Small intestine (tissue), 16 donors: Measurements from ENCODE around the gene CALHM6. TPM values are rescaled to one million over a fixed set of nuclear protein-coding genes. Genes with fewer than 3 reads are reported as not detected.

Source experiments
- DNase-seq, 2 donors: peaks; one replicate each; pipeline versions ENCODE4 v3.0.0 to v3.0.0-alpha.2; 2013
- FAIRE-seq: peaks from 2 replicates; lab custom pipeline; 2012; peaks lifted over from hg19 to GRCh38; lab: Jason Lieb, UNC
- H3K27ac ChIP-seq, 3 donors: one replicate each; pipeline ENCODE4 v1.5.1; 2013; ENCODE audit warnings: low read length in 2 of 3, mild to moderate bottlenecking in 2 of 3, control low read depth in 1 of 3, inconsistent platforms in 1 of 3, low read depth in 1 of 3, moderate library complexity in 1 of 3
- H3K27me3 ChIP-seq, 3 donors: one replicate each; pipeline ENCODE4 v1.6.1; 2013; ENCODE audit warnings: low read length in 3 of 3, inconsistent platforms in 1 of 3; ENCODE audit not compliant: control insufficient read depth in 3 of 3, insufficient read depth in 3 of 3
- H3K36me3 ChIP-seq, 3 donors: one replicate each; pipeline ENCODE4 v1.6.1; 2013; ENCODE audit warnings: low read length in 3 of 3, inconsistent platforms in 1 of 3, low read depth in 1 of 3, mild to moderate bottlenecking in 1 of 3, moderate library complexity in 1 of 3; ENCODE audit not compliant: control insufficient read depth in 3 of 3, insufficient read depth in 2 of 3
- H3K4me1 ChIP-seq, 3 donors: one replicate each; pipeline ENCODE4 v1.6.1; 2013; ENCODE audit warnings: low read length in 2 of 3, inconsistent platforms in 1 of 3, low read depth in 1 of 3, mild to moderate bottlenecking in 1 of 3, moderate library complexity in 1 of 3; ENCODE audit not compliant: control insufficient read depth in 3 of 3, insufficient read depth in 2 of 3
- H3K4me3 ChIP-seq, 3 donors: one replicate each; pipeline ENCODE4 v1.5.1; 2013; ENCODE audit warnings: low read length in 3 of 3, control low read depth in 1 of 3, inconsistent platforms in 1 of 3, low read depth in 1 of 3, mild to moderate bottlenecking in 1 of 3, moderate library complexity in 1 of 3
- H3K9me3 ChIP-seq, 2 donors: one replicate each; pipeline ENCODE4 v1.6.1; 2013; ENCODE audit warnings: low read depth in 1 of 2, low read length in 1 of 2; ENCODE audit not compliant: control insufficient read depth in 2 of 2, insufficient read depth in 1 of 2
- WGBS, 3 donors: extraction: QIAGEN DNeasy Blood & Tissue Kit; methylation state at CpG; one replicate each; pipeline ENCODE4 v1.1.7; 2013; 5-methylcytosine and 5-hydroxymethylcytosine counted together
- long read RNA-seq, 10 donors: transcript quantifications; one replicate each; lab custom pipeline, GENCODE V29; 2026
- polyA plus RNA-seq, 4 donors: library from polyadenylated mRNA; stranded (reverse) in 3 of 4; unstranded in 1 of 4; fragments of 200-250 nt in 3 of 4; fragments of 120-200 nt in 1 of 4; gene quantifications; one replicate each; pipeline versions ENCODE4 v1.2.1 to v1.2.3, GENCODE V29; 2013
- donor health status: healthy with polysubstance abuse.
- donor health status: control.
- donor health status: control.
- donor health status: Bipolar disorder and iron deficiency.
- donor health status: healthy.

CALHM6 gene
- 10 to 100 TPM in 2 of 4 donors, 1 to 10 TPM in 2; 2.7 to 16.9 (median 9.3) TPM for polyA plus RNA-seq
- long read RNA-seq, donor 1, partial matches to known transcripts, result 28 of 28 reads
- long read RNA-seq, donor 1, other reads (novel, unspliced or antisense), result 0 of 28 reads
- long read RNA-seq, donor 2, partial matches to known transcripts, result 0 of 1 reads
- long read RNA-seq, donor 2, other reads (novel, unspliced or antisense), result 0 of 1 reads
- long read RNA-seq, donor 3, partial matches to known transcripts, result 12 of 12 reads
- long read RNA-seq, donor 3, other reads (novel, unspliced or antisense), result 0 of 12 reads
- long read RNA-seq, donor 4, result 0 reads
- long read RNA-seq, donor 5, partial matches to known transcripts, result 0 of 1 reads
- long read RNA-seq, donor 5, other reads (novel, unspliced or antisense), result 0 of 1 reads
- long read RNA-seq, donor 6, partial matches to known transcripts, result 0 of 1 reads
- long read RNA-seq, donor 6, other reads (novel, unspliced or antisense), result 0 of 1 reads
- long read RNA-seq, donor 7, result 0 reads
- long read RNA-seq, donor 8, result 0 reads
- long read RNA-seq, donor 9, partial matches to known transcripts, result 0 of 3 reads
- long read RNA-seq, donor 9, other reads (novel, unspliced or antisense), result 0 of 3 reads
- long read RNA-seq, donor 10, partial matches to known transcripts, result 13 of 14 reads
- long read RNA-seq, donor 10, other reads (novel, unspliced or antisense), result 0 of 14 reads

DNA sequence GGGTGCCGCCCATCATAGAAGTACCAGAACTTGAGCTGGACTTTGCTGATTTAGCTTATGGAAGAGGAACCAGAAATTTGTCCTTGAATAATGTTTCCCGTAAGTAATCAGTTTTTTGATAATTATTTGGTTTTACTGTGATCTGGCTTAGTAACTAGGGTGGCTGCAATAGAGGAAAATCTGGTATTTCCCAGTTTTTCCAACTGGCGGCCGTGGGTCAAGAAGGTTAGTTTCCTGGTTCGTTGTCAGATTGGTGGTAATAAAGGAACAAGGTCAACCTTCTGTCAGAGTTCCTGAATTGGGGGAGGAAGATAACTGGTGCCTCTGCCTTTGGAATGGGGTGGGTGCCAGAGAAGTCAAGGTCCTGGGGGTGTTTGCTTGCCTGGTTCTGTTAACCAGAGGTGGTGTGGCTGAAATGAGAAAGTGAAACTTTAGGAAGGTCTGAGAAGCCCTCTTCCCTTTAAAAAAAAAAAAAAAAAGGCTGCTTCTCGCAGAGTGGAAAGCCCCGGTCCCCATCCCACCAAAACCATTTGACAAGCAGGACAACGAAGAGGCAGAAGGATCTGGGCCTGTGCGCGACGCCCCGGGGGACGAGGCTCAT lies at the start of gene CALHM6:
TSS of gene CALHM6 (plus strand) at position 45 of the 601 bp plus-strand sequence. CDS start at position 600, 555 bp downstream.
- 26 to 33% (median 30%) methylated on average over 13 of the region's 13 CpGs for WGBS, 3 donors
- H3K27ac ChIP-seq, result peak within 1 kb of the TSS in 1 of 3 donors; percentile 8
- no peak for DNase-seq
- H3K4me1 ChIP-seq, result peaks cover 0 to 3% (median 0%) of the 10 kb centered on the region in 3 donors
- FAIRE-seq, result no peak
- H3K27me3 ChIP-seq, result peaks cover 0 to 20% (median 0%) of the 10 kb centered on the region in 3 donors
- H3K9me3 ChIP-seq, result no peaks in the 10 kb centered on the region
- H3K36me3 ChIP-seq, result no peaks in the 10 kb centered on the region
- peak within 1 kb of the TSS; percentile 32 to 62 (median 48) for H3K4me3 ChIP-seq

DNA sequence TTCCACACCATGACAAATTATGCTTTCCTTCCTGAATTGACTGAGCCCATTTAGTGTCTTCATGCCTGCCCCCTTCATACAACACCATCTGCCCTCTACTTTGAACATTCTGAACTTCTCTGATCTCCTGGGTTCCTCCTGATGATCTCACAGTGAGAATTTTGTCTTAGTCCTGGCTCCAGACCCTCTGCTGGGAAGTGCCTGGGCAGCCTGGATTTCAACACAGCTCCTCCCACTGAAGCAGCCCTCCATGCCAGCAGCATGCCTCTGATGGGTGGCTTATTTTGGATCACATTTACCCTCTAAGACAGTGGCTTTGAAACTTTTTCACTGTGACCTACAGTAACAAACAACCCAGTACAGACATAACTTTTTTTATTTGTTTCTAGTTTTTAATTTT lies 48.9 kb upstream of the CALHM6 start:
- Histone ChIP-seq H3K27me3 (no peaks in the 10 kb centered on the region), H3K27ac (no peak overlapping the region), H3K9me3 (no peaks in the 10 kb centered on the region), H3K4me3 (no peak overlapping the region), H3K36me3 (no peaks in the 10 kb centered on the region), H3K4me1 (peaks cover 0 to 3% (median 0%) of the 10 kb centered on the region in 3 donors)
- FAIRE-seq, result no peak
- DNase-seq, result no peak

DNA sequence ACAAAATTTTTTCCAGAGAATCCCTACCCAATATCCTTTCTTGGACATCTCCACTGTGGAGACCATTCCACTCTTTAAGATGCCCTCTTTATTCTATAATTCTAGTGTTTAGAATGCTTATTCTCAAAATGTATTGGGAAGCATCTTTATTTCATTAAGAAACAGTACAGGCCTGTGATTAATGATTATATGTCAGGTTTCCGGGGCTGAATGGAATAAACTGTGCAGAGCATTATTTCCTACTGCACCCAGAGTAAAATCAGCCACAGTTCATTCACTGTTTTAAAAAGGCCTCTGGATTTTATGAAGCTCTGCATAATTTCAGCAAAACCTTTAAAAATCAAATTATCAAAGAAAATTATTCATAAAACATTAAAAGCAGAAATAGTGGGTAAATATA lies 47.8 kb upstream of the CALHM6 start:
- 73 to 92% (median 86%) methylated on average over 1 of the region's 1 CpG for WGBS, 3 donors
- no peaks in the 10 kb centered on the region for H3K36me3 ChIP-seq
- DNase-seq (no peak), FAIRE-seq (no peak)
- no peak overlapping the region for H3K4me3 ChIP-seq
- no peaks in the 10 kb centered on the region for H3K9me3 ChIP-seq
- H3K4me1 ChIP-seq, result peaks cover 0 to 3% (median 0%) of the 10 kb centered on the region in 3 donors
- H3K27me3 ChIP-seq, result no peaks in the 10 kb centered on the region
- H3K27ac ChIP-seq, result no peak overlapping the region

DNA sequence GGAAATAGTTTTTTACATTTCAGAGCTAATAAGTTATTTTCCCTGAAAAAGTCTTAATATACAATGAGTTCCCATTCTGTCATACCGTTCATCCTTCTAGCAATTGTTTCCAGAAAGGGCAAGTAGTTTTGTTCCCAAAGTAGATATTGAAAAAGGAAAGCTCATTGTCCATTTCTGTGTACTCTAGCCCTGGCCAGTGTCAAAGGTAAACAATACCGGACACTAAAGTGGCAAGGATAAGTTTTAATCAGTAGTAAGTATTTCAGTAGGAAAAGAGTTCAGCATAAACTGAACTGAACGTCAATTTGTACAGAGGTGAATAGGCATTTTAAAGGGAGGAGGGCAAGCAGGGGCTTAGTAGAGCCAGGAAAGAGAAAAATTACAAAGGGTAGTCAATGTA lies 43.5 kb upstream of the CALHM6 start:
- Histone ChIP-seq H3K27ac (no peak overlapping the region), H3K36me3 (no peaks in the 10 kb centered on the region), H3K4me3 (no peak overlapping the region), H3K27me3 (no peaks in the 10 kb centered on the region), H3K9me3 (no peaks in the 10 kb centered on the region), H3K4me1 (no peaks in the 10 kb centered on the region)
- 81 to 89% (median 86%) methylated on average over 3 of the region's 3 CpGs for WGBS, 3 donors
- no peak for FAIRE-seq
- DNase-seq, result no peak

DNA sequence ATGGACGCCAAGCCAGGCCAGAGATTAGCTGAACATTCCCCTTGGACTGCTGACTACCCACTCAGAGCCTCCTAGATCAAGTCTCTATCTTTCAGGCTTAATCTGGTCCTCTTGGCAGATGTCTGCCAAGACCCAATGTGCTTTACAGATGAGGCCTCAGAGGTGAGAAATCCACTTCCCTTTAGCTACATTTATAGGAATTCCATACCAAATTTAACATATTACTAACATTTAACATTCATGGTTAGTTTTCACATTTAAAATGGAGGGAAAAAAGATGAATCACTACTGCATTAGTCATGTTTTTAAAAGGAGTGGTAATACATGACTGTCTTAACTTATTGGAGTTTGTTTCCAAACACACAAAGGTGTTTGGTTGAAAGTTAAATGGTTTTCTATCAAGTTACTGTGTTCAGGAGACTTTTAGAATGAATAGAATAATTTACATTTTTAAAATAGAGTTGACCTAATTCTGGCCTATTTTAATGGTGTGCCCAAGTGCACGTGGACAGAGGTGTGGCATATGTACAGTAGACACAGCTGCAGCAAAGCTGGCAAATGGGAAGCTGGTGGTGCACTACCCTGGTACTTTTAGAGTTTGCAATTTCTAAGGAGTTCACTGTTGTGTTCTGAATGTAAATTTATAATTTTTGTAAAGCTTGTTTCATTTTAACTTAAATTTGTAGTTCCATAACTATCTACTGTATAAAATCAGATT lies 41.9 kb upstream of the CALHM6 start:
- no peaks in the 10 kb centered on the region for H3K9me3 ChIP-seq
- H3K36me3 ChIP-seq, result no peaks in the 10 kb centered on the region
- no peak for DNase-seq
- FAIRE-seq, result no peak
- H3K4me3 ChIP-seq, result no peak overlapping the region
- H3K27me3 ChIP-seq, result no peaks in the 10 kb centered on the region
- no peaks in the 10 kb centered on the region for H3K4me1 ChIP-seq
- 70 to 82% (median 79%) methylated on average over 2 of the region's 2 CpGs for WGBS, 3 donors
- H3K27ac ChIP-seq, result no peak overlapping the region

DNA sequence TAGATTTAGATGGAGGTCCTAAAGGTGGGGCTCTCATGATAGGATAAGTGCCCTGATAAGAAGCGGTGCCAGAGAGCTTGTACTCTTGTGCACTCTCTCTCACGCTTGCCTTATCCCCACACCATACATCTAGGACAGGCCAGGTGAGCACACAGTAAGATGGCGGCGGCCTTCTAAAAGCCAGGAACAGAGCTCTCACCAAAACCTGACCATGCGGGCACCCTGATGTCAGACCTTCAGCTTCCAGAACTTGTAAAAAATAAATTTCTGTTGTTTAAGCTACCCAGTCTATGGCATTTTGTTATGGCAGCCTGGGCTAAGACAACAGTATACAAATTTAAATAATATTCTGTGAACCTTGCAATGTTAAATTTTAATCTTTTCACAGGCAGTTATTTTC lies 40.8 kb upstream of the CALHM6 start:
- Histone ChIP-seq H3K27ac (no peak overlapping the region), H3K4me3 (no peak overlapping the region), H3K27me3 (no peaks in the 10 kb centered on the region), H3K9me3 (no peaks in the 10 kb centered on the region), H3K4me1 (no peaks in the 10 kb centered on the region), H3K36me3 (no peaks in the 10 kb centered on the region)
- 95 to 98% (median 97%) methylated on average over 5 of the region's 5 CpGs for WGBS, 3 donors
- FAIRE-seq, result no peak
- no peak for DNase-seq

DNA sequence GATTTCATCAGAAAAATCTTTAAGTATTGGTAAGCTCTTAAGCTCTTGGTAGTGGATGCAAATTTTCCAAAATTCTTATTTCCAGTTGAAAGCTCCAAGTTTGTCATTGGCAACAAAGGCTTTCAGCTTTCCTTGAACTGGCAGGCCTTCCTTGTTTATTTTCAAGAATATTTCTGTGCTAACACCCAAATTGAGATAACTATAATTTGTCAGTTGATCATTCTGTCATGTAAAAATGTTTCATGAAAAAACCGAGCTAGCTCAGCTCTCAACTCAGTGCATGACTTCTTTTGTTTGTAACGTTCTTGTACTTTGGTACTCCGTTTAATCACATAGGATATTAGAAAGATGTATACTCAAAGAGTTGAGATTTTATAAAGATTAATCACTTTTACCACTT lies 38.9 kb upstream of the CALHM6 start:
- Histone ChIP-seq H3K27me3 (no peaks in the 10 kb centered on the region), H3K4me3 (no peak overlapping the region), H3K36me3 (peaks cover 0 to 2% (median 0%) of the 10 kb centered on the region in 3 donors), H3K27ac (no peak overlapping the region), H3K4me1 (no peaks in the 10 kb centered on the region), H3K9me3 (no peaks in the 10 kb centered on the region)
- FAIRE-seq (no peak), DNase-seq (no peak)
- 60 to 75% (median 72%) methylated on average over 3 of the region's 3 CpGs for WGBS, 3 donors

DNA sequence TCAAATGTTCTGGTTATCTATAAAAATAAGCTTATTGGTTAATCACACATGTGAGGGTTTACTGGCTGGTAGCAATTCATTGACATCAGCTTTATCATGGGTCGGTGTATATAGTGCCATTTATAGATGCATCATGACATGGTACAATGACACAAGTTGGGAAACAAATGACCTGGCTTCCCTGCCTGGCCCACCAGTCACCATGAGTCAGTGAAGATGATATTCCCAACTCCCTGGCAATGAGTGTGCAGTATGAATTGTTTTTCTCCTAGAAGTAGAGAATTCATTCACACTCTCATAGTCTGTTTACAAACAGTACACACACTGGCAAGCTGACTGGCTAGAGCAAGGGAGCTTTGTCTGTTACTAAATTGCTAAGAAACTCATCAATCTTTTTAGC lies 37.2 kb upstream of the CALHM6 start:
- Histone ChIP-seq H3K27ac (no peak overlapping the region), H3K4me3 (no peak overlapping the region), H3K4me1 (no peaks in the 10 kb centered on the region), H3K9me3 (no peaks in the 10 kb centered on the region), H3K36me3 (peaks cover 0 to 2% (median 0%) of the 10 kb centered on the region in 3 donors), H3K27me3 (no peaks in the 10 kb centered on the region)
- FAIRE-seq (no peak), DNase-seq (no peak)
- 78 to 90% (median 79%) methylated on average over 1 of the region's 1 CpG for WGBS, 3 donors
